Fibroblast of the conjunctiva (primary cell): ENCODE results near the gene PLPPR2.
"Not testable (repeated sequence)": the region's sequence is repeated elsewhere in the genome, so short reads cannot be mapped to it uniquely, and the experiment has no call there.

Source experiments
- DNase-seq: peaks from one replicate; pipeline ENCODE4 v3.0.0-alpha.2; 2010; ENCODE audit warnings: low read depth

PLPPR2 gene

GRCh38 chr19:11401808-11402543, 46.7 kb downstream of the PLPPR2 start:
- DNase-seq = no peak

DNA sequence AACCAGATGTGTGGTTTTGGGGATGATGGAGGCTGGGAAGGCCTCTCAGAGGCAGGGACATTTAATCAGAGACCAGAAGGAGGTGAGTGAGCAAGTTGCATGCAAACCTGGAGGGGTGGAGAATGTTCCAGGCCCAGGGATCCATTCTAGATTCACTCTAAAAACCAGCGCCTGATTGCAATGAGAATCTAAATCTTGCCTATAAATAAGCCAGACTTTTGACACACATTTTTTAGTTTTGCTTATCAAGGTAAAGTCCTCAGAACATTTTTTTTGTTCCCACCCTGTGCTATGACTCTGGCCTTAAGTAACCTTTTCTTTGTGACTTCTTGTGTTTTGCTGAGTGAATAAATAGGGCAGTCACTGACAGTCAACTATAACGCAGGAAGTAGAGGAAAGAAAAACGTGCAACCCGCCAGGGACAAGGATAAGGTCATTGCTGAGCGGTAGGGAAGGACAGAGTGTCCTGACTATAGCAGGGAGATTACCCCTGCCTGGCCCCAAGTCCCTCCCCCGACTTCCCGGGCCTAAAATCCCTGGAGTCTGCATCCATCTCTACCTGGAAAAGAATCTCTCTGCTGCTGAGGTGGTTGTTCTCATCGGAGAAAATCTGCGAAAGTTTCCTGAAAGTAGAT, 49.5 kb downstream of the PLPPR2 start:
- no peak for DNase-seq

- DNase-seq = no peak
These were observed 50.8 kb downstream of the PLPPR2 start for GRCh38 chr19:11405846-11406643.

DNA sequence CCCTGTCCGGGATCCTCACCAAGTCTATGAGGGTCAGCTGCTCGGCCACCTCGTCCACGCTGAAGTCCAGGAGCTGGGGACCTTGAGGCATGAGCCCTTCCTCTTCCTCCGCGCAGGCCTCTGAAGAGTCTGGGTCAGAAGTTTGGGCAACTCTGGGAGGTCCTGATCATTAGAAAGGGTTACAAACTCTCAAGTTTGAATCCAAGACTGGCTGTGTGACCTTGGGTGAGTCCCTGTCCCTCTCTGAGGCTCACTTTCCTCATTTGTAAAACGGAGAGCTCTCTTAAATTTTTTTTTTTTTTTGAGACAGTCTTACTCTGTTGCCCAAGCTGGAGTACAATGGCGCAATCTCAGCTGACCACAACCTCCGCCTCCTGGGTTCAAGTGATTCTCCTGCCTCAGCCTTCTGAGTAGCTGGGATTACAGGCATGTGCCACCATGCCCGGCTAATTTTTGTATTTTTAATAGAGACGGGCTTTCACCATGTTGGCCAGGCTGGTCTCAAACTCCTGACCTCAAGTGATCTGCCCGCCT, 51.5 kb downstream of the PLPPR2 start:
- DNase-seq = not testable (repeated sequence)

DNA sequence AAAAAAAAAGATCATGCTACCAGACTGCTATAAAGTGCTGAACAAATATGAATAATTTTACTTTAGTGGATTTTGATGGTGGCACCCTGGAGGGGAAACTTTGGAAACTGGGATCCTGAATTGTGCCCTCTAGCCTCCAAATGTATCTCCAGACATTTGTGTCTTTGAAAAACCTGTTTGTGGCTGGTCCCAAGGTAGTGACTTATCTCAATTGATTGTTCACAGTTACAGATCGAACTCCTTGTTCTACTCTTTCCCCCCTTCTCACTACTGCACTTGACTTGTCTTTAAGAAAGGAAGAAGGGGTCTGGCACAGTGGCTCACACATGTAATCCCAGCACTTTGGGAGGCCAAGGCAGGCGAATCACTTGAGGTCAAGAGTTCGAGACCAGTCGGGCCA, 53.4 kb downstream of the PLPPR2 start:
- no peak for DNase-seq

DNA sequence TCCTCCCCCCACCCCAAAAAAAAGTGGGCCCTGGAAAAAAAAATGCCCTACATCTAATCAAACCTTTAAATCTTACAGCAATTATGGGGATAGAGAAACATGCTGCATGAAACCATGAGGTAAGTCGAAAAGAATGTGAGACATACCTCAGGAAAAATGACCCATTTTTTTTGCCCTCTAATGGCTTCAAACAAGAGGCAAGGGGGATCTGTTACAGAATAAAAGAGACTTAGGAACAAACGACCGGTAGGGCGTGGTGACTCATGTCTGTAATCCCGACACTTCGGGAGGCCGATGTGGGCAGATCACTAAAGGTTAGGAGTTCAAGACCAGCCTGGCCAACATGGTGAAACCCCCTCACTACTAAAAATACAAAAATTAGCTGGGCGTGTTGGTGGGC, 55.5 kb downstream of the PLPPR2 start:
- no peak for DNase-seq

DNA sequence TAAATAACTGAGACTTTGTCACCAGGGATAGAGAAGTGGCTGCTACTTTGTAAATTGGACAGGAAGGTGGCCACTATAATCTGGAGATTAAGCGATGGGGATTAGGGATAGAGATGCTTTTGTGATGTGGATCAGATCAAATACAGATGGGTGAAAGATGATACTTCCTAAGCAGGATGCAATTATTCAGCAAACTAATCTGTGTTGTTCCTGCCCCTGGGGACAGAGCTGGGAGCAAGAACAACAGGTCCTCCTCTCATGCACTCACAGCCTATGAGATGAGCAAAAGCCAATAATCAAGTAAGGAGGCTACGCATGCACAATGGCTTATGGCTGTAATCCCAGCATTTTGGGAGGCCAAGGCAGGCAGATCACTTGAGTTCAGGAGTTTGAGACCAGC, 59.3 kb downstream of the PLPPR2 start:
- no peak for DNase-seq
